ENCODE measurements around the gene ACSL5.

DNA sequence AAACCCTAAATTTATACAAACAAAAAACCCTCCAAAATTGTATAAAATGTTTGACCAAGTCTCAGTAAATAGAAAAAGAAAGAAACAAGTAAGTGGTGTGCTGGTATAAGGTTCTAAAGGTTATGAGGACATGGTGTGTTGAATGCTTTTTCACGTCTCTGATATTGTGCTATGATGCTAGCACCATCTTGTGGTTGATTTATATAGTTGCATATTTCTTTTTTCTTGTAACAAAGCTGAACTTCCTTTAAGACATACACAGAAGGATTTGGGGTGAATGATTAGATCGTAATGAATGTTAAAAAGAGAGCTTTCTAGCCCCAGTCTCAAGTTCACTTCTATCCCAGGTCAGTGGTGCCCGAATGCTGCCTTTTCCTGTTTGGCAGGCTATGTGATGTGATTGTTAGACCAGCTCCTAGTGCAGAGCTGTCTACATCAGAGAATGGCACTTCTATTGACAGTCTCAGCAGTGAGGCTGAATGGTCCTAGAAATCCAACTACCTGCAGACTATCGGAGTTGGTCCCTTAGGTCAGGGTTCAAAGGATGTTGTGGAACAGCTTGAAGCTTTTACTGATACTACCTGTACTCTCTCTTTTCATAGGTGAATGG lies 98.1 kb downstream of the ACSL5 start:
- no peak for TF ChIP-seq POLR2A (IDR thresholded peaks at IDR 0.05; ENCODE audit: low read length)
- TF ChIP-seq GATA1 (IDR thresholded peaks at IDR 0.05; ENCODE audit: low read depth, low read length): no peak

Data from erythroblast (primary cell).